MCF 10A (cell line): ENCODE data around the gene MTHFD2L. TPM values are rescaled to one million over a fixed set of nuclear protein-coding genes. Genes with fewer than 3 reads are reported as not detected.

Source experiments
- BruUV-seq: library from RNA; stranded (reverse); fragments of 400-500 nt; replicated peaks from 2 replicates; lab custom pipeline; 2021; lab: Mats Ljungman, UMichigan
- CTCF ChIA-PET: fragments of 300-600 bp; sonication (Branson Sonifier 250); formaldehyde crosslinking; extraction: SDS; loops from one replicate; lab custom pipeline; 2021; ENCODE audit warnings: antibody characterized with exemption, inconsistent platforms; lab: Yijun Ruan, JAX
- POLR2A ChIA-PET: fragments of 300-600, 350-650 bp; sonication (Branson Sonifier 250); formaldehyde crosslinking; extraction: SDS; loops from one replicate; lab custom pipeline; 2020; ENCODE audit warnings: antibody characterized with exemption, inconsistent platforms; lab: Yijun Ruan, JAX
- DNase-seq: peaks from one replicate; pipeline ENCODE4 v3.0.0-alpha.2; 2018; ENCODE audit not compliant: unreplicated experiment
- H3K27ac Mint-ChIP-seq: one replicate; pipeline ENCODE4 v1.8.0; 2022; ENCODE audit warnings: mild to moderate bottlenecking, low read depth, mixed read lengths; ENCODE audit not compliant: unreplicated experiment
- H3K27me3 Mint-ChIP-seq: one replicate; pipeline ENCODE4 v1.8.0; 2022; ENCODE audit warnings: mixed read lengths; ENCODE audit not compliant: insufficient read depth, unreplicated experiment
- H3K36me3 Mint-ChIP-seq: one replicate; pipeline ENCODE4 v1.8.0; 2022; ENCODE audit warnings: mild to moderate bottlenecking, moderate library complexity, mixed read lengths; ENCODE audit not compliant: insufficient read depth, unreplicated experiment
- H3K4me1 Mint-ChIP-seq: one replicate; pipeline ENCODE4 v1.8.0; 2022; ENCODE audit warnings: mixed read lengths; ENCODE audit not compliant: insufficient read depth, unreplicated experiment
- H3K4me3 Mint-ChIP-seq: one replicate; pipeline ENCODE4 v1.8.0; 2022; ENCODE audit warnings: mild to moderate bottlenecking, moderate library complexity, mixed read lengths; ENCODE audit not compliant: unreplicated experiment
- H3K9me3 Mint-ChIP-seq: one replicate; pipeline ENCODE4 v1.8.0; 2022; ENCODE audit warnings: mixed read lengths; ENCODE audit not compliant: unreplicated experiment
- CTCF ChIP-seq: fragments of 200-600 bp; IDR thresholded peaks from one replicate; pipeline ENCODE4 v1.8.0; 2022; ENCODE audit warnings: antibody characterized with exemption, mild to moderate bottlenecking; ENCODE audit not compliant: unreplicated experiment
- intact Hi-C: fragments of 100-400 bp; cut with micrococcal nuclease; formaldehyde crosslinking; loops from 2 replicates; pipeline ENCODE4 v1.14.1; 2022
- total RNA-seq: library from RNA; stranded (reverse); gene quantifications from 2 replicates; pipeline ENCODE4 v1.2.3, GENCODE V29; 2022

MTHFD2L gene
- total RNA-seq, 1 experiment from 2014 or later, result 113 TPM

GRCh38 chr4:74314329-74314728 is 156.4 kb downstream of the MTHFD2L start:
- H3K36me3 Mint-ChIP-seq, result peaks cover 76% of the 10 kb centered on the region
- no peaks in the 10 kb centered on the region for H3K9me3 Mint-ChIP-seq
- DNase-seq, result no peak
- intact Hi-C loops, result loop anchor here (5.0 to 10.0 kb wide), 2 partner anchors 390 to 447 kb away; partner anchors contain the start of gene CXCL1
- peaks cover 29% of the 10 kb centered on the region for H3K4me1 Mint-ChIP-seq
- ChIA-PET POLR2A (interaction anchor here (0.8 to 2.8 kb wide), 3 partner anchors 83 to 228 kb away, joined by 3 to 15 read pairs (median 3); no protein-coding TSS in a partner anchor), CTCF (interaction anchor here (0.6 to 1.1 kb wide), 4 partner anchors 14 to 99 kb away, joined by 3 to 7 read pairs (median 6); no protein-coding TSS in a partner anchor)
- H3K27ac Mint-ChIP-seq, result no peak overlapping the region
- no peaks in the 10 kb centered on the region for H3K27me3 Mint-ChIP-seq
- no peak overlapping the region for H3K4me3 Mint-ChIP-seq
- TF ChIP-seq CTCF, result no peak
- no TSS peak for BruUV-seq

- H3K36me3 Mint-ChIP-seq, result peaks cover 79% of the 10 kb centered on the region
- H3K27ac Mint-ChIP-seq, result no peak overlapping the region
- DNase-seq, result no peak
- ChIA-PET CTCF (interaction anchor here (0.5 to 1.5 kb wide), 9 partner anchors 8 to 658 kb away, joined by 3 to 7 read pairs (median 4); partner anchors contain the start of gene BTC), POLR2A (interaction anchor here (0.6 to 2.8 kb wide), 8 partner anchors 83 to 141 kb away, joined by 3 to 16 read pairs (median 4); partner anchors contain the start of gene AREG)
- no peaks in the 10 kb centered on the region for H3K27me3 Mint-ChIP-seq
- peaks cover 28% of the 10 kb centered on the region for H3K4me1 Mint-ChIP-seq
- no peaks in the 10 kb centered on the region for H3K9me3 Mint-ChIP-seq
- no peak overlapping the region for H3K4me3 Mint-ChIP-seq
- TF ChIP-seq CTCF, result no peak
- intact Hi-C loops, result loop anchor here (5.0 to 10.0 kb wide), 2 partner anchors 390 to 448 kb away; partner anchors contain the start of gene CXCL1
- BruUV-seq, result no TSS peak
Measured at GRCh38 chr4:74314944-74315343, 157.0 kb downstream of the MTHFD2L start.

- Mint-ChIP-seq H3K27ac (no peak overlapping the region), H3K4me1 (peaks cover 32% of the 10 kb centered on the region), H3K36me3 (peaks cover 76% of the 10 kb centered on the region), H3K9me3 (no peaks in the 10 kb centered on the region), H3K27me3 (no peaks in the 10 kb centered on the region), H3K4me3 (no peak overlapping the region)
- BruUV-seq, result no TSS peak
- no peak for TF ChIP-seq CTCF
- no peak for DNase-seq
- ChIA-PET CTCF (interaction anchor here (0.6 to 5.0 kb wide), 7 partner anchors 9 to 659 kb away, joined by 3 to 29 read pairs (median 3); partner anchors contain the start of gene BTC), POLR2A (interaction anchor here (0.6 to 7.7 kb wide), 10 partner anchors 8 to 230 kb away, joined by 3 to 102 read pairs (median 5); partner anchors contain the start of genes AREG and EPGN)
- intact Hi-C loops, result loop anchor here (10.0 kb wide), 1 partner anchor 391 kb away; no protein-coding TSS in a partner anchor
Measured at GRCh38 chr4:74315376-74315775, 157.5 kb downstream of the MTHFD2L start.

GRCh38 chr4:74316397-74316796 is 158.5 kb downstream of the MTHFD2L start:
- Mint-ChIP-seq H3K4me3 (no peak overlapping the region), H3K9me3 (no peaks in the 10 kb centered on the region), H3K27ac (peak overlapping the region; percentile 52), H3K4me1 (peaks cover 42% of the 10 kb centered on the region), H3K36me3 (peaks cover 83% of the 10 kb centered on the region), H3K27me3 (no peaks in the 10 kb centered on the region)
- intact Hi-C loops, result loop anchor here (10.0 kb wide), 1 partner anchor 392 kb away; no protein-coding TSS in a partner anchor
- CTCF ChIA-PET, result interaction anchor here (0.6 to 5.0 kb wide), 3 partner anchors 88 to 393 kb away, joined by 3 to 29 read pairs (median 8); no protein-coding TSS in a partner anchor
- POLR2A ChIA-PET, result interaction anchor here (0.9 to 7.7 kb wide), 9 partner anchors 9 to 204 kb away, joined by 3 to 102 read pairs (median 6); partner anchors contain the start of genes AREG and EPGN
- TF ChIP-seq CTCF, result no peak
- BruUV-seq, result no TSS peak
- DNase-seq, result peak; percentile 47
